ENCODE data around the gene PRICKLE1.

The PRICKLE1 gene

DNA sequence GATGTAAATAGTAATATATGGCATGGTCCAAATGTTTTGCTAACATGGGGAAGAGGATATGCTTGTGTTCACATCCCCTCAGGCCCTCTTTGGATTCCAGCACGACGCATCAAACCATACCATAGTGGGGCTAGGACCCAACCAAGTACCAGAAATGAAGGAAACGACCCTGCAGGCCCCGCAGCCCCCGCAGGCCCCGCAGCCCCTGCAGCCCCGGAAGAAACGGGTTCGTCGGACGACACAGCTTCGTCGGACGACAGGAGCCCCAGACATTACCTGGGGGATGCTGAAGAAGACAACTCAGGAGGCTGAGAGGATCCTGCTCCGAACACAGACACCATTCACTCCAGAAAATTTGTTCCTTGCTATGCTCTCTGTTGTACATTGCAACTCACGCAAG is 143.7 kb downstream of the PRICKLE1 start:
- no peak for DNase-seq

- DNase-seq = no peak
Measured at GRCh38 chr12:42444192-42444943, 145.2 kb downstream of the PRICKLE1 start.

DNA sequence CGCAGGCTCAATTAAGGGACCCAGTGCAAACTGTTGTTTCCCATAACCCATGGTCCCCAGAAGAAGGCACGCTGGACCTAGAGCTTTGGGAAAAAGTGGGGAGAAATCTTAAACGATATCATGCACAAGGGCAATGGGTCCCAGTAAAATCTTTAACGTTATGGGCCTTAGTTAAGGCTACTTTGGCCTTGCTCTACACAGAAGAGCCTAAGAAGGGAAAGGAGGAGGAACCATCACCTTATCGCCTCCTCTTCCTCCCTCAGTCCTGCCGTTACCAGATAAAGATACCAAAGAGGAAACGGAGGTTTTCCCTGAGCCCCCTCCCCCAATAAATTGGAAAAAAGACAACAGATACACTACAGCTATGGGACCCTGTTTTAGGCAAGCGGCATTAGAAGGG is 146.7 kb downstream of the PRICKLE1 start:
- no peak for DNase-seq

DNA sequence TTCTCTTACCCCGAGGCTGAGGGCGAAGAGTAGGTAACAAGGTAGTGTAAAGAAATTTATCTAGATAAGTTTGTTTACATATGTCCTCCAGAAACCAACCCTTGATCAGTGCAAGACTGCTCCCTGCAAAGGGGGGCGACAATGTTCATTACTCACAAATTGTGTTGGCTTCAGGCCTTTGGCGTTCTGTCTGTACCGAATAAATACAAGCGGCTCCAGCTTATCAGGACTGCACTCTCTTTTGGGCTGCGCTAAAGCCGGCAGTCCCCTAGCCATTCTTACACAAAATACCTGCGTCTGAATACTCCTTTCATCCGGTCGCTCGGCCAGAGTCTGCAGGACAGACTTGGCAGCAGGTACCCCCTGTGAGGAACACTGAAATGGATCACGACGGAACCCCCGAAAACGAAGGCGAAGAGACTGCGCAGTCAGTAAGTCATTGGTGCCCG is 147.2 kb downstream of the PRICKLE1 start:
- DNase-seq = no peak

- no peak for DNase-seq
Measured at GRCh38 chr12:42440608-42441007, 148.9 kb downstream of the PRICKLE1 start.

- DNase-seq = no peak
Measured at GRCh38 chr12:42432517-42433140, 156.9 kb downstream of the PRICKLE1 start.

- no peak for DNase-seq
Measured at GRCh38 chr12:42428850-42429249, 160.7 kb downstream of the PRICKLE1 start.

- DNase-seq = no peak
Measured at GRCh38 chr12:42426746-42427145, 162.8 kb downstream of the PRICKLE1 start.

- DNase-seq = no peak
Measured at GRCh38 chr12:42422785-42423184, 166.8 kb downstream of the PRICKLE1 start.

DNA sequence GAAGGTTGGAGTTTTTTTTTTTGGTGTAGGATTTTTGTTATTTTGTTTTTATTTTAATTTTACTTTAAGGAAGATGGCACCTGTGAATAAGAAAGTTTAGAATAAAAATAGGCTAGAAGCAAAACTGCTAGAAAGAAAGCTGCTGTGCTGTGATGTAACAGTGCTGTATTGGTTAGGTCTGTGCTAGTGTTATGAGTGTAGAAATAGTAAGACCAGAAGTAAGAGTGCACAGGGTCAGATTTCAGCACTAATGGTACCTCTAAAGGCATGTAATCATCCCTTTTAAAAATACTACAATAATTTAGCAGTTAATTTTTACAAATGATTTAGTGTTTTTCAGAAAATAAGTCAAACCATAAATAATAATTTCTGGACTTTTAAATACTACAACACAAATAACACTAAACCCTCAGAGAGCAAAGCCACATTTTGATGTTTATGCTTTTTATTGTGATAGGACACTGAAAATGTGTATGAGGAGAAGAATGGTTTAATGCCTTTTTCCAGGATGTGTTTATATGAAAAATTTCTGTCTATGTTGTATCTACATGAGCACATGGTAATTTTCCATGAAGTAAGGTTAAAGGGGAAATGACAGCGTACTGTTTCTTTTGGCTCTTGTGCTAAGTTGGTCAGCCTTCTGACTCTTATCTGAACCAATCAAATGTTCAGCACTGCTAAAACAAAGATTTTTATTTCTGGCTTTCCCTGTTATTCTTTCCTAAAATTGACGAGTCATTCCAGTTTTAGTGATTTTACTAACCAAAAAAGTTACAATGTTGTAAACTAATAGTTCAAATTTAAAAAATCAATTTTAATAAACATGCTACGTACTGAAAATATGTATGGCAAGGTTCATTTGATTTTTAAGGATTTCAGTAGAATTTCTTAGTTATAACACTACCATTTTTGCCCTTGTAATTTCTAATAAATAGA is 167.4 kb downstream of the PRICKLE1 start:
- DNase-seq = no peak

DNA sequence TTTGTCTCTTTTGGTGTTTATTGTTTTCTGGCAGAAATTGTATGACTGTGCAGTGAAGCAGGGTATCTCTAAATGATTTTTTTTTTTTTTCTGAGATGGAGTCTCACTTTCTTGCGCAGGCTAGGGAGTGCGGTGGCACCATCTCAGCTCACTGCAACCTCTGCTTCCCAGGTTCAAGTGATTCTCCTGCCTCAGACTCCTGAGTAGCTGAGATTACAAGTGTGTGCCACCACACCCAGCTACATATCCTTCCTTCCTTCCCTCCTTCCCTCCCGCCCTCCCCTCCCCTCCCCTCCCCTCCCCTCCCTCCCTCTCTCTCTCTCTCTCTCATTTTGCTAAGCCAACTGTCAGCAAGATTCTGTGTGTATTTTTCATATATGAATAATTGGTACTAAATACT is 169.2 kb downstream of the PRICKLE1 start:
- no peak for DNase-seq

DNA sequence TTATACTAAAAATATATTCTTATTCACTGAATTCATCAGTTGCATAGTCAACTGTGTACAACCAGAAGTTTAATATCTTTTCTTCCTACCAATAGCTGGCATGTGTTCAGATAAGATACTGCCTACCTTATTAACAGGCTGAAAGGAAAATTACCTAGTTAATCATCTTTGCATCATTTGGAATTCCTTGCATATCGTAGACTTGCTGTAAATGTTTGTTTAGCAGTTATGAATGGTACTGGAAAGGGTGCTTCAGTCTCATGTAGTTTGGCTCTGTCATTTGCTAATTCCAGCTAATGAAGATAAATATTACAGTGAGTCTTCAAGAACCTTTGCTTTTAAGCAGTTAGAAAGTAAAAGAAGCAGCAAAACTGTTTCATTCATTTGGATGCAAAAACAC is 179.2 kb downstream of the PRICKLE1 start:
- no peak for DNase-seq

GRCh38 chr12:42409471-42409870 is 180.1 kb downstream of the PRICKLE1 start:
- no peak for DNase-seq

DNA sequence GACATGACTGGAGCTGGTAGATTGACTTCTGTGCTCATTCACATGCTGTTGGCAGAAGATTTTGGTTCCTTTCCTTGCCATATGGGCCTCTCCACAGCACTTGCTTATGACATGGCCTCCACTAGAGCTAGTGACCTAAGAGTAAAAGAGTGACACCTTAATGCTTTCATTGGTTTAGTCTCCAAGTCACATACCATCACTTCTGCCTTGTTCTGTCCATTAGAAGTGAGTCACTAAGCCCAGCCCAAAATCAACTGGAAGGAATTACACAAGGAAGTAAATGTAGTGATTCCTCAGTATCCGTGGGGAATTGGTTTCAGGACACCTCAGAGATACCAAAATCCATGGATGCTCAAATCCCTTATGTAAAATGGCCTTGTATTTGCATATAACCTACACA is 182.2 kb downstream of the PRICKLE1 start:
- DNase-seq = no peak
